Measurements from ENCODE around the gene R3HCC1L.
A peak's percentile ranks its signal among the peaks of the same experiment; 100 is the strongest.

R3HCC1L gene

DNA sequence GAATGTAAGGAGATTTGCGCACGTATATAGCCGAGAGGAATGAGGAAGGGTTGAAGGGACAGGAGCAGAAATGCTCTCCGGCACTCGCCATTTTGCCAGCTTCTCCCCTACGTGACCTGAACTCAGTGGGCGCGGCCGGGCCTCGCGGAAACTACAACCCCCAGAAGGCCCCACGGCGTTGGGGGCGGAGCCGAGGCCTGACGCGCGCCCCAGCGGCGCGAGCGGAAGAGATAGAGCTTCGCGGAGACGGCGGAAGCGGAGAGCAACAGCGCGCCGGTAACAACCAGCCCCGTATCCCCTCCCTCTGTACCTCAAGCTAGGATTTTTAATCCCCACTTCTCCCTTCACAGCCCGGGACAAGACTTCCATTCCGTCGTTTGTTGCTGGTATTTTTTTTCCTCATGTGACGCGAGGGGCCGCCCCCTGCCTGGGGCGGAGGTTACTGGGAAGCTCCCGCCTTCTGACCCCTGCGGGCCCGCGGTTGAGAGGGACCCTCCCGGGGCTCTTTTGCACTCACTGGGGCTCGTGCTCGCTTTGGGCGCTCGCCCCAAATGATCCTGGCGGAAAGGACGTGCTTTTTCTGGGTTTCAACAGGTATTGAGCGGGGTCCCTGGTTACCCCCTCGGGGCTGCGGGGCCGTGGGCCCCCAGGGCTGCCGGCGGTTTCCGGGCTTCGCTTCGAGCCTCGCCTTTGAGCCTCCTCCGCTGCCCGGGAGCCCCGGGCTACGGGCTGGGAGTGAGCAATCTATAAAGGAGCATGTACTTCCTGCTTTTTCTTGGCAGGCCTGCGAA, at the start of gene R3HCC1L:
Gene R3HCC1L, plus strand, starts transcription at position 227 of the 791 bp plus-strand sequence. CDS start 73,458 bp downstream, outside the sequence.
- DNase-seq: peak in 55 of 56 donors; percentile 18 to 91 (median 78)

GRCh38 chr10:98085238-98085637, 49.2 kb upstream of the R3HCC1L start:
- no peak for DNase-seq

DNA sequence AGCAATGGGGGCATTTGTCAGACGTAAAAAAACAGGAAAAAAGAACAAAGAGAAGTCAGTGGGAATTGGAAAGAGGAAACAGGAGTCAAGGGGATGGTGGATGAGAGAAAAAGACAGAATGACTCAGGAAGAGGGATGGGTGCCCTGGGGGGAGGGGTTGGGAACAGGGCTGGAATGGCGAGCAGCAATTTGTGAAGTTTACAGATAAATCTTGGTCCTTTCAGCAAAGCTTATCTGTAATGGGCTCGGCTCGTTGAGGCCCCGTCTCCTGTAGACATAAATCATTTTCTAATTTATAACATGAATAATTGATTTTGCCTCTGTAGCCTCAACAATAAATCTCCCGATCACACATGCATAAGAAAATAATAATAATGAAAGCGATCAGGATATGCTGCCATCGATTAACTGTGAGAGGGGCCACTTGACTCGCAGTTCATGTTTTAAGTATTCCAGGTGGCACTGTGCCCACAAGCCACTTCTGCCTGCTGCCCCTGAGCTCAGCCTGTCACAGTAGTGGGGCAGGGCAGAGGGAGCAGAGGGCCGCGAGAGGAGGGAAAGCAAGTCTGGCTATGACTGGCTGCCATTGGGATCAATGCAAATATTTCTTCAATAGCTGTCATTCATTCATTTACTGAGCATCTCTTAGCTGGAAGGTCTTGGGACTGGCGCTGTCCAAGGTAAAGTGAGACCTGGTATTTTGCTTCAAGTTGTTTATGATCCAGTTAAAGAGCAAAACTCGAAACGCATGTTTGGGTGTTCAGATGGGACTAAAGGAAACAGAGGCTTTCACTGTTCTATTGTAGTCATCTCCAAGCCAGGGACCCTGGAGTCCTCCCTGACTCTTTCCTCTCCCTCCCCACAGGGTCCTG, 47.4 kb upstream of the R3HCC1L start:
- DNase-seq: no peak

- DNase-seq: peak in 11 of 56 donors; percentile 1 to 32 (median 12)
Measured at GRCh38 chr10:98088186-98088971, 46.1 kb upstream of the R3HCC1L start.

GRCh38 chr10:98090822-98091221, 43.6 kb upstream of the R3HCC1L start:
- no peak for DNase-seq

GRCh38 chr10:98096316-98096715, 38.1 kb upstream of the R3HCC1L start:
- DNase-seq: no peak

DNA sequence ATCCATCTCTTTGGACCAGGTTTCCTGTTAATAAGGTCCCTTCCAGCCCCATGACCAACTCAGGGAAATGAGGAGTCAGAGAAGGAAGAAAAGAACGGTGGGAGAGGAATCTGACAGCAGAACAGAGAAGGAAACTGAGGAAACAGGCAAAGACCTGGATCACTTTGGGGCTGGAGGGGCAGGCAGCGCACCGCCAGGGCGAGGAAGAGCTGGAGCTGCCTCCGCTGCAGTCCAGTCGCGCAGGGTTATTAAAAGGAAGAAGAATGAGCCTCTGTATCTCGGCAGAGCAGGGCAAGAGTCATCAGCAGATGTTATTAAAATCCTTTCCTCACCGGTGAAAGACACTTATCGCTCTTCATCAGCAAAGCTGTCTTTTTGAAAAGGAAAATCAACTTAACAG, 37.7 kb upstream of the R3HCC1L start:
- no peak for DNase-seq

DNA sequence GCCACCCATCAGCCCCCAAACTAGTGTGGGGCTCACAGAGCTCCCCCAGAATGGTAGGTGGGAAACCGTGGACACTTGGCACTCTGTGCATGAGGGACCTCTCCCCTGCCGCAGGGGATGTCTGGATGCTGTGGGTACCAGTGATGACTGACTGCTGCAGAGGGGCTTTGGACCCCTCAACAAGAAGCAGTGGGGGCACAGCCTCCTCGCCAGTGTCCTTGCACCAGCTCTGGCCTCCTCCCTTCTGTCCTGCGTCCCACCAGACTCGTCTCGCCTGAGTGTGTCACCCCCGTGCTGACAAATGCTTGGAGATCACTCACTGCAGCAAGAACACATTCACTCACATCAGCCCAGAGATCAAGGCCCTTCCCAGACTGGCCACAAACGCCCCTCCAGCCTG, 37.3 kb upstream of the R3HCC1L start:
- DNase-seq: no peak

GRCh38 chr10:98097616-98098015, 36.8 kb upstream of the R3HCC1L start:
- no peak for DNase-seq

- DNase-seq: no peak
Measured at GRCh38 chr10:98098247-98098646, 36.2 kb upstream of the R3HCC1L start.

DNA sequence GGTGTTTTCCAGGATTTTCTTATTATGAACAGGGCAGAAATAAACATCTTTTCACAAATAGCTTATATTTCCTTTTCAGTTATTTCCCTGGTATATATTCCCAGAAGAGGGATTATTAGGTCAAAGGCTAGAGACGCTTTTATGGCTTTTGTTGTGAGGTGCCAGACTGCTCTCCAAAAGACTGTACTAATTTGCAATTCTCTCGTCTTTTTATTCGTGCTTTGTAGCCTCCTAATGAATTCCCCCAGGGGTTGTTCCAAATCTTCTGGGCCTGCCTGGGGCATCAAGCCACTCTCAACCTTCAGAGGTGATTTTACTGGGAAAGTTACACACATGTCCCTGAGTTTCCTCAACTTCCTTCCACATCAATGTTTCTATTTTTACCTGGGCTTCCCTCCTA, 34.0 kb upstream of the R3HCC1L start:
- DNase-seq: no peak

GRCh38 chr10:98101366-98101765, 33.1 kb upstream of the R3HCC1L start:
- DNase-seq: no peak

DNA sequence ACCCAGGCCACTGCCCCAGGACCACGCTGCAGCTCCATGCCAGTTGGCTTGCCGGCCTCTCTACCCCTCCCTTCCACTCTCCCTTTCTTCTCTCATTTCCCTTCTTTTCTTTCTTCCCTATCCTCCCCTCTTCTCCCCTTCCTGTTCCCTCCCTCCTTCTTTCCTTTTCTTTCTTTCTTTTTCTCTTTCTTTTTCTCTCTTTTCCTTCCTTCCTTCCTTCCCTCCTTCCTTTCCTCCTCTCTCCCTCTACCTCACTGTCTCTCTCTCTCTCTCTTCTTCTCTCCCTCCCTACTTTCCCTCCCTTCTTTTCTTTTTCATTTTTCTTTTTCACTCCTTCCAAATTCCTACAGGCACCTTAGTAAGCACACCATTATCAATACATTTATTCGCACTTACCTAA, 30.3 kb upstream of the R3HCC1L start:
- no peak for DNase-seq

DNA sequence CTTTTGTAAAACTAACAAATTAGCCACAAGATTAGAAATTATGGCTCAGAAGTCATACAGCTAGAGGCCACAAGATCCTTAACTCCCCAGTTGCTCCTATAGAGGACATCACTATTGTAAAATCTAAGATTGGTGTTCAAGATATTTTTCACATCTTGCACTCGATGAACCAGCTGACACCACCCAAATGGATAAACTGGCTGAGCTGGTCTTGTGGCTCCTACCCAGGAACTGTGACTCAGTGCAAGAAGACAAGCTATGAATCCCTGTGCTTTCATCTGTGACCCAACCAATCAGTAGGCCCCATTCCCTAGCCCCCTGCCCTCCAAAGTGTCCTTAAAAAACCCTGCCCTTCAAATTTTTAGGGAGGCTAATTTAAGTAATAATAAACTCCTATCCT, 27.9 kb upstream of the R3HCC1L start:
- no peak for DNase-seq

GRCh38 chr10:98107644-98108430, 26.6 kb upstream of the R3HCC1L start:
- DNase-seq: no peak

DNA sequence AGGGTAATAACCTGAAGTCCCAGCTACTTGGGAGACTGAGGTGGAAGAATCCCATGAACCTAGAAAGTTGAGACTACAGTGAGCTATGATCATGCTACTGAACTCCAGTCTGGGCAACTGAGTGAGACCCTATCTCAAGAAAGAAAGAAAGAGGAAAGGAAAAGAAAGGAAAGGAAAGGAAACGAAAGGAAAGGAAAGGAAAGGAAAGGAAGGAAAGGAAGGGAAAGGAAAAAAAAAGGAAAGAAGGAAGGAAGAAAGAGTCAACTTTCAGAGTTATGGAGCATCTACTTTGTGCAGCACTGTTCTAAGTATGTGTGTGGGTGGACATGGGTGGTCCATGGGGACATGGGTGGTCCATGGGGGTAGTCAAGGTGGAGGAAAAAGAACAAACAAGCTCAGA, 24.1 kb upstream of the R3HCC1L start:
- DNase-seq: no peak

GRCh38 chr10:98115031-98115787, 19.2 kb upstream of the R3HCC1L start:
- DNase-seq: no peak

GRCh38 chr10:98119891-98120290, 14.6 kb upstream of the R3HCC1L start:
- no peak for DNase-seq

DNA sequence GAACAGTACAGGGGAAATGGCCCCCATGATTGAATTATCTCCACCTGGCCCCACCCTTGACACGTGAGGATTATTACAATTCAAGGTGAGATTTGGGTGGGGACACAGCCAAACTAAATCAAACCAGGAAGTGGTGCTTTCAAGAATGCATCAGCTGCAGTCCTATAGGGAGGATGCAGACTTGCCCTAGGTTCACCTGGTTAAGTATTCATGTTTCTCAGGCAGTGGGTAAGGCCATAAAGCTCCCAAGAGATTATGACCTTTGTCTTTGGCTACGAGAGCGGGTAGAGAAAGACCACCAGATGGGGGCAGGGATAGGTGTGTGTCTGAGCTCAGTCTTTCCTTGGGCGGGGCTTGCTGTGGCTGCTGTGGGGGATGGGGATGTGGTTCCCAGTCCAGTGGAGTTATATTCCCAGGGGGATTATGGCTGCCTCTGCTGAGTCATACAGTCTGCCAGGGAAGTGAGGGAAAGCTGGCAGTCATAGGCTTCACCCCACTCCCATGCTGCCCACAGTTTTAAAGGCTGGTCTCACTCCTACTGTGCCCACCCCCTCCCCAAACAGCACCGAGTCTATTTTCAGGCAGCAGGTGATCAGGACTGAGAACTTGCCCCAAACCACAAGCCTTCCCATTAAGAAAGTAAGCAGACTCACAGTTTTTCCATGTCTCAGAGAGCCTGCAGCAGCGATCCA, 8.4 kb upstream of the R3HCC1L start:
- no peak for DNase-seq
